Measurements from ENCODE around the gene BOLA3.

DNA sequence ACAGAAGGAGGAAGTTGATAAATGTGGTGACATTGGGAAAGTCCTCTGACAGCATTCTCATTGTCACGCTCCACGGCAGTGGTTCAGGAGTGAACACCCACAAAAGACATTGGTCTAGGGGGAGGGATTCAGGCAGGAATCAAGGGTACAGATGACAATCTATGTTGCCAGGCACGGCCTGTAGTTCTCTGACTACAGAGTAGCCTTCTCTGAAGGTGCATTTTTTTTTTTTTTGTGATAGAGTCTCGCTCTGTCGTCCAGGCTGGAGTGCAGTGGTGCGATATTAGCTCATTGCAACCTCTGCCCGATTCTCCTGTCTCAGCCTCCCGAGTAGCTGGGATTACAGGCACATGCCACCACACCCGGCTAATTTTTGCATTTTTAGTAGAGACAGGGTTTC is 38.3 kb upstream of the BOLA3 start:
- TF ChIP-seq EZH2phosphoT487 (IDR thresholded peaks at IDR 0.05; ENCODE audit: insufficient read depth, low read depth) (no peak), EZH2 (IDR thresholded peaks at IDR 0.05; ENCODE audit: insufficient read depth, poor library complexity, severe bottlenecking) (no peak)

Data from GM23248 (cell line).